Common myeloid progenitor, CD34-positive (primary cell): ENCODE measurements around the gene CHRNB2.

ENCODE experiments used
- CTCF ChIA-PET: fragments of 350-600 bp; sonication (Branson Sonifier 250); formaldehyde crosslinking; loops from one replicate; lab custom pipeline; 2021; ENCODE audit warnings: antibody characterized with exemption; lab: Charles Lee
- POLR2A ChIA-PET: fragments of 350-600 bp; sonication (Branson Sonifier 250); formaldehyde crosslinking; loops from one replicate; lab custom pipeline; 2021; ENCODE audit warnings: antibody characterized with exemption; lab: Charles Lee
- DNase-seq, 3 donors: peaks; one replicate each; pipeline versions ENCODE4 v3.0.0 to v3.0.0-alpha.2; 2013
- H3K27ac ChIP-seq, 2 experiments: 1 replicate in 1 of 2; 2 replicates in 1 of 2; pipeline ENCODE4 v1.7.0; 2013; ENCODE audit warnings: inconsistent platforms in 2 of 2, low read length in 2 of 2, mild to moderate bottlenecking in 2 of 2, low read depth in 1 of 2, moderate library complexity in 1 of 2; ENCODE audit not compliant: severe bottlenecking in 2 of 2, insufficient read depth in 1 of 2, poor library complexity in 1 of 2
- H3K27me3 ChIP-seq, 5 experiments: replicated peaks in 2 of 5; 1 replicate in 3 of 5; 2 replicates in 2 of 5; pipeline versions ENCODE4 v1.6.1 to v1.7.0; 2013; ENCODE audit warnings: low read length in 4 of 5, mild to moderate bottlenecking in 2 of 5, moderate library complexity in 2 of 5, inconsistent platforms in 1 of 5; ENCODE audit not compliant: insufficient read depth in 5 of 5, control insufficient read depth in 4 of 5
- H3K36me3 ChIP-seq, 4 experiments: 1 replicate in 2 of 4; 2 replicates in 2 of 4; pipeline versions ENCODE4 v1.6.1 to v1.7.0; 2013; ENCODE audit warnings: low read length in 3 of 4, control low read depth in 1 of 4, mild to moderate bottlenecking in 1 of 4; ENCODE audit not compliant: control insufficient read depth in 4 of 4, insufficient read depth in 4 of 4
- H3K4me1 ChIP-seq, 4 experiments: 1 replicate in 3 of 4; 2 replicates in 1 of 4; pipeline versions ENCODE4 v1.6.1 to v1.7.1; 2013; ENCODE audit warnings: low read length in 3 of 4, mild to moderate bottlenecking in 3 of 4, control low read depth in 1 of 4, inconsistent platforms in 1 of 4, moderate library complexity in 1 of 4; ENCODE audit not compliant: control insufficient read depth in 4 of 4, insufficient read depth in 4 of 4; ENCODE audit errors: control extremely low read depth in 1 of 4
- H3K4me3 ChIP-seq, 7 experiments: 1 replicate in 4 of 7; 2 replicates in 3 of 7; pipeline versions ENCODE4 v1.5.1 to v1.7.0; 2013; ENCODE audit warnings: mild to moderate bottlenecking in 7 of 7, low read length in 6 of 7, moderate library complexity in 6 of 7, inconsistent platforms in 2 of 7, low read depth in 2 of 7, control low read depth in 1 of 7; ENCODE audit not compliant: insufficient read depth in 4 of 7, control insufficient read depth in 1 of 7; ENCODE audit errors: extremely low read depth in 1 of 7
- H3K9me3 ChIP-seq, 5 experiments: 1 replicate in 4 of 5; 2 replicates in 1 of 5; pipeline versions ENCODE4 v1.6.1 to v1.7.1; 2013; ENCODE audit warnings: low read length in 4 of 5, mild to moderate bottlenecking in 2 of 5, inconsistent platforms in 1 of 5, low read depth in 1 of 5, moderate library complexity in 1 of 5; ENCODE audit not compliant: control insufficient read depth in 4 of 5, insufficient read depth in 2 of 5; ENCODE audit errors: control extremely low read depth in 1 of 5
- WGBS: methylation state at CpG from one replicate; pipeline ENCODE4 v1.1.5; 2013; ENCODE audit not compliant: insufficient coverage; 5-methylcytosine and 5-hydroxymethylcytosine counted together

Gene CHRNB2

GRCh38 chr1:154586641-154587040, 19.1 kb downstream of the CHRNB2 start:
- ChIA-PET POLR2A (no interaction called here), CTCF (no interaction called here)
- Histone ChIP-seq H3K4me1 (no peaks in the 10 kb centered on the region), H3K9me3 (no peaks in the 10 kb centered on the region), H3K36me3 (peaks cover 46 to 100% (median 87%) of the 10 kb centered on the region in 4 experiments), H3K4me3 (no peak overlapping the region), H3K27ac (no peak overlapping the region), H3K27me3 (no peaks in the 10 kb centered on the region)
- DNase-seq, result no peak
- 98% methylated on average over 4 of the region's 6 CpGs for WGBS

- WGBS, result 95% methylated on average over 8 of the region's 10 CpGs
- H3K27me3 ChIP-seq, result no peaks in the 10 kb centered on the region
- no peaks in the 10 kb centered on the region for H3K9me3 ChIP-seq
- H3K4me3 ChIP-seq, result no peak overlapping the region
- H3K27ac ChIP-seq, result no peak overlapping the region
- H3K4me1 ChIP-seq, result no peaks in the 10 kb centered on the region
- H3K36me3 ChIP-seq, result peaks cover 51 to 98% (median 84%) of the 10 kb centered on the region in 4 experiments
- CTCF ChIA-PET, result interaction anchor here (1.0 to 2.2 kb wide), 3 partner anchors 10 to 14 kb away, joined by 4 to 5 read pairs (median 4); no protein-coding TSS in a partner anchor
- DNase-seq, result no peak
- POLR2A ChIA-PET, result no interaction called here
These were observed 22.2 kb downstream of the CHRNB2 start for GRCh38 chr1:154589780-154590179.

GRCh38 chr1:154590756-154591155, 23.2 kb downstream of the CHRNB2 start:
- no peak for DNase-seq
- Histone ChIP-seq H3K27ac (no peak overlapping the region), H3K4me3 (no peak overlapping the region), H3K36me3 (peaks cover 41 to 96% (median 80%) of the 10 kb centered on the region in 4 experiments), H3K9me3 (no peaks in the 10 kb centered on the region), H3K4me1 (no peaks in the 10 kb centered on the region), H3K27me3 (no peaks in the 10 kb centered on the region)
- POLR2A ChIA-PET, result no interaction called here
- CTCF ChIA-PET, result interaction anchor here (1.1 to 2.8 kb wide), 3 partner anchors 10 to 31 kb away, joined by 4 to 11 read pairs (median 5); no protein-coding TSS in a partner anchor
- no CpG with 5 or more reads among the region's 5 CpGs for WGBS

GRCh38 chr1:154591206-154591605, 23.6 kb downstream of the CHRNB2 start:
- no peaks in the 10 kb centered on the region for H3K4me1 ChIP-seq
- no peaks in the 10 kb centered on the region for H3K9me3 ChIP-seq
- H3K4me3 ChIP-seq, result no peak overlapping the region
- ChIA-PET CTCF (interaction anchor here (1.0 to 2.8 kb wide), 4 partner anchors 9 to 31 kb away, joined by 3 to 11 read pairs (median 4); no protein-coding TSS in a partner anchor), POLR2A (no interaction called here)
- WGBS, result 96% methylated on average over 7 of the region's 7 CpGs
- no peak overlapping the region for H3K27ac ChIP-seq
- no peak for DNase-seq
- H3K27me3 ChIP-seq, result no peaks in the 10 kb centered on the region
- H3K36me3 ChIP-seq, result peaks cover 37 to 95% (median 78%) of the 10 kb centered on the region in 4 experiments

- Histone ChIP-seq H3K27ac (no peak overlapping the region), H3K9me3 (no peaks in the 10 kb centered on the region), H3K36me3 (peaks cover 28 to 95% (median 78%) of the 10 kb centered on the region in 4 experiments), H3K4me1 (no peaks in the 10 kb centered on the region), H3K4me3 (no peak overlapping the region), H3K27me3 (no peaks in the 10 kb centered on the region)
- ChIA-PET CTCF (interaction anchor here (1.2 to 1.6 kb wide), 2 partner anchors 20 to 180 kb away, joined by 3 read pairs; no protein-coding TSS in a partner anchor), POLR2A (no interaction called here)
- DNase-seq, result peak in 2 of 3 donors; percentile 17 to 36
These were observed 25.8 kb downstream of the CHRNB2 start for GRCh38 chr1:154593390-154593789.

GRCh38 chr1:154594811-154595210, 27.2 kb downstream of the CHRNB2 start:
- Histone ChIP-seq H3K27me3 (no peaks in the 10 kb centered on the region), H3K4me3 (no peak overlapping the region), H3K27ac (no peak overlapping the region), H3K36me3 (peaks cover 18 to 94% (median 77%) of the 10 kb centered on the region in 4 experiments), H3K9me3 (no peaks in the 10 kb centered on the region), H3K4me1 (no peaks in the 10 kb centered on the region)
- ChIA-PET POLR2A (no interaction called here), CTCF (interaction anchor here (0.7 to 2.5 kb wide), 8 partner anchors 11 to 72 kb away, joined by 3 to 11 read pairs (median 4); partner anchors contain the start of gene CHRNB2)
- no peak for DNase-seq
- 94% methylated on average over 5 of the region's 7 CpGs for WGBS

- peaks cover 18 to 90% (median 73%) of the 10 kb centered on the region in 4 experiments for H3K36me3 ChIP-seq
- no peaks in the 10 kb centered on the region for H3K4me1 ChIP-seq
- no peaks in the 10 kb centered on the region for H3K9me3 ChIP-seq
- H3K27me3 ChIP-seq, result no peaks in the 10 kb centered on the region
- WGBS, result no CpG with 5 or more reads among the region's 1 CpG
- H3K4me3 ChIP-seq, result no peak overlapping the region
- POLR2A ChIA-PET, result no interaction called here
- CTCF ChIA-PET, result interaction anchor here (1.6 to 2.5 kb wide), 3 partner anchors 10 to 35 kb away, joined by 5 to 11 read pairs (median 5); no protein-coding TSS in a partner anchor
- no peak for DNase-seq
- H3K27ac ChIP-seq, result no peak overlapping the region
These were observed 28.0 kb downstream of the CHRNB2 start for GRCh38 chr1:154595621-154596020.
